Upper lobe of right lung (tissue), 1 donor: ENCODE measurements around the gene F13A1. TPM values are rescaled to one million over a fixed set of nuclear protein-coding genes. Genes with fewer than 3 reads are reported as not detected.

Experiments
- ATAC-seq: fragments of 200-7000 bp; cut with Tn5 transposase; one replicate; pipeline ENCODE4 v1.9.1; 2020; ENCODE audit warnings: mild to moderate bottlenecking, moderate library complexity
- DNase-seq: peaks from one replicate; pipeline ENCODE4 v3.0.0-alpha.2; 2020
- H3K27ac ChIP-seq: fragments of 200-600 bp; one replicate; pipeline ENCODE4 v1.8.0; 2022
- H3K27me3 ChIP-seq: fragments of 200-600 bp; one replicate; pipeline ENCODE4 v1.8.0; 2022; ENCODE audit warnings: mild to moderate bottlenecking
- H3K36me3 ChIP-seq: fragments of 200-600 bp; one replicate; pipeline ENCODE4 v1.8.0; 2022
- H3K4me1 ChIP-seq: fragments of 200-600 bp; one replicate; pipeline ENCODE4 v1.8.0; 2022
- H3K4me3 ChIP-seq: fragments of 200-600 bp; one replicate; pipeline ENCODE4 v1.8.0; 2022; ENCODE audit warnings: mild to moderate bottlenecking
- H3K9me3 ChIP-seq: fragments of 200-600 bp; one replicate; pipeline ENCODE4 v1.8.0; 2022
- CTCF ChIP-seq: fragments of 200-600 bp; IDR thresholded peaks from one replicate; pipeline ENCODE4 v1.8.0; 2022; ENCODE audit warnings: antibody characterized with exemption
- intact Hi-C: fragments of 100-400 bp; cut with DNase I; formaldehyde crosslinking; loops from one replicate; pipeline ENCODE4 v1.11.0; 2022
- total RNA-seq: library from RNA; stranded (reverse); fragmentation: NEBNext Ultra II Directional; extraction: Animal tissue kit (Norgen Biotek cat#: 25700); gene quantifications from one replicate; pipeline ENCODE4 v1.2.1, GENCODE V29; 2021
- donor health status: DM: no; HTN: yes; CAD: no; lungs with severe emphysema.

Gene F13A1
- total RNA-seq, 1 donor from 2014 or later = 94.5 TPM

- no peak overlapping the region for H3K27ac ChIP-seq
- H3K4me1 ChIP-seq = no peaks in the 10 kb centered on the region
- H3K27me3 ChIP-seq = no peaks in the 10 kb centered on the region
- intact Hi-C loops = no loop called here
- no peak for DNase-seq
- ATAC-seq = no peak
- H3K4me3 ChIP-seq = no peak overlapping the region
- H3K9me3 ChIP-seq = no peaks in the 10 kb centered on the region
- H3K36me3 ChIP-seq = no peaks in the 10 kb centered on the region
- no peak for TF ChIP-seq CTCF
Observed at GRCh38 chr6:6256259-6256658, 64.2 kb downstream of the F13A1 start.

- intact Hi-C loops = no loop called here
- Histone ChIP-seq H3K4me1 (no peaks in the 10 kb centered on the region), H3K4me3 (no peak overlapping the region), H3K9me3 (no peaks in the 10 kb centered on the region), H3K27ac (no peak overlapping the region), H3K27me3 (no peaks in the 10 kb centered on the region), H3K36me3 (no peaks in the 10 kb centered on the region)
- ATAC-seq = no peak
- DNase-seq = no peak
- no peak for TF ChIP-seq CTCF
Observed at GRCh38 chr6:6251555-6252280, 68.7 kb downstream of the F13A1 start.

GRCh38 chr6:6248651-6249050, 71.8 kb downstream of the F13A1 start:
- TF ChIP-seq CTCF = no peak
- ATAC-seq (no peak), DNase-seq (no peak)
- Histone ChIP-seq H3K4me3 (no peak overlapping the region), H3K9me3 (no peaks in the 10 kb centered on the region), H3K4me1 (no peaks in the 10 kb centered on the region), H3K27ac (no peak overlapping the region), H3K27me3 (no peaks in the 10 kb centered on the region), H3K36me3 (no peaks in the 10 kb centered on the region)
- intact Hi-C loops = no loop called here

- Histone ChIP-seq H3K36me3 (no peaks in the 10 kb centered on the region), H3K4me3 (no peak overlapping the region), H3K4me1 (no peaks in the 10 kb centered on the region), H3K9me3 (no peaks in the 10 kb centered on the region), H3K27me3 (no peaks in the 10 kb centered on the region), H3K27ac (no peak overlapping the region)
- intact Hi-C loops = no loop called here
- no peak for DNase-seq
- no peak for TF ChIP-seq CTCF
- ATAC-seq = no peak
Observed at GRCh38 chr6:6246544-6246943, 73.9 kb downstream of the F13A1 start.

- intact Hi-C loops = no loop called here
- Histone ChIP-seq H3K27me3 (no peaks in the 10 kb centered on the region), H3K4me3 (no peak overlapping the region), H3K27ac (no peak overlapping the region), H3K4me1 (no peaks in the 10 kb centered on the region), H3K9me3 (no peaks in the 10 kb centered on the region), H3K36me3 (no peaks in the 10 kb centered on the region)
- no peak for TF ChIP-seq CTCF
- ATAC-seq = no peak
- no peak for DNase-seq
Observed at GRCh38 chr6:6244624-6245023, 75.8 kb downstream of the F13A1 start.

- Histone ChIP-seq H3K27ac (no peak overlapping the region), H3K4me1 (no peaks in the 10 kb centered on the region), H3K36me3 (no peaks in the 10 kb centered on the region), H3K27me3 (no peaks in the 10 kb centered on the region), H3K9me3 (no peaks in the 10 kb centered on the region), H3K4me3 (no peak overlapping the region)
- TF ChIP-seq CTCF = no peak
- ATAC-seq (no peak), DNase-seq (no peak)
- intact Hi-C loops = no loop called here
Observed at GRCh38 chr6:6243846-6244245, 76.6 kb downstream of the F13A1 start.
